Gastroesophageal sphincter (tissue), 3 donors: ENCODE measurements around the gene TCEAL8.

Experiments used
- EP300 ChIP-seq: sonication (generic); formaldehyde crosslinking; IDR thresholded peaks from one replicate; pipeline ENCODE4 v1.6.1; 2017; ENCODE audit warnings: antibody characterized with exemption, mild to moderate bottlenecking
- POLR2A ChIP-seq, 2 donors: fragments of 450-650 bp; IDR thresholded peaks; one replicate each; pipeline ENCODE4 v1.6.1; 2017; ENCODE audit warnings: antibody characterized with exemption in 2 of 2, mild to moderate bottlenecking in 2 of 2, moderate library complexity in 1 of 2
- POLR2AphosphoS5 ChIP-seq: sonication (generic); formaldehyde crosslinking; IDR thresholded peaks from one replicate; pipeline ENCODE4 v1.6.1; 2017; ENCODE audit warnings: antibody characterized with exemption
- TF ChIP-seq, protein P1 (sequence below), 4 experiments: fragments of 200-600 bp in 2 of 4; fragments of 450-650 bp in 2 of 4; sonication (generic) in 1 of 4; IDR thresholded peaks; one replicate each; pipeline ENCODE4 v1.5.1; 2017 to 2019; ENCODE audit warnings: antibody characterized with exemption in 4 of 4, mild to moderate bottlenecking in 2 of 4, moderate library complexity in 2 of 4

DNA sequence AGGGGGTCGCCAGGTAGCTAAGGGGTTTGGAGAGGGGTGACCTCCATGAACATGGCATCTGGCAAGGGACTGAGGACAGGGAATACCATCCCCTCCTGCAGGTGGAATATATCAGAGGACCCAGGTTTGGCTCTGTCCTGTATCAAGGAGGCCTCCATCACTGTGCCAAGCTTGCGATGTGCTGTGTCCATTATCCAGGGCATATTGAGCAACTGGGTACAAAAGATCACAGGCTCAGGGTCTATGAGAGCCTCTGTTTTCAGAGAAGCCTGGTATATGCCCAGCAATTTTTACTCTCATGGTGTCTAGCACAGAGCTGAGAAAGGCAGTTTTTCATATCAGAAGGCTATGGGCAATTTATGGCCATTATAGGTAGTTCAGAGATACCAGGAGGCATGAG is 38.2 kb upstream of the TCEAL8 start:
- TF ChIP-seq, protein P1, sequence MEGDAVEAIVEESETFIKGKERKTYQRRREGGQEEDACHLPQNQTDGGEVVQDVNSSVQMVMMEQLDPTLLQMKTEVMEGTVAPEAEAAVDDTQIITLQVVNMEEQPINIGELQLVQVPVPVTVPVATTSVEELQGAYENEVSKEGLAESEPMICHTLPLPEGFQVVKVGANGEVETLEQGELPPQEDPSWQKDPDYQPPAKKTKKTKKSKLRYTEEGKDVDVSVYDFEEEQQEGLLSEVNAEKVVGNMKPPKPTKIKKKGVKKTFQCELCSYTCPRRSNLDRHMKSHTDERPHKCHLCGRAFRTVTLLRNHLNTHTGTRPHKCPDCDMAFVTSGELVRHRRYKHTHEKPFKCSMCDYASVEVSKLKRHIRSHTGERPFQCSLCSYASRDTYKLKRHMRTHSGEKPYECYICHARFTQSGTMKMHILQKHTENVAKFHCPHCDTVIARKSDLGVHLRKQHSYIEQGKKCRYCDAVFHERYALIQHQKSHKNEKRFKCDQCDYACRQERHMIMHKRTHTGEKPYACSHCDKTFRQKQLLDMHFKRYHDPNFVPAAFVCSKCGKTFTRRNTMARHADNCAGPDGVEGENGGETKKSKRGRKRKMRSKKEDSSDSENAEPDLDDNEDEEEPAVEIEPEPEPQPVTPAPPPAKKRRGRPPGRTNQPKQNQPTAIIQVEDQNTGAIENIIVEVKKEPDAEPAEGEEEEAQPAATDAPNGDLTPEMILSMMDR (IDR thresholded peaks at IDR 0.05) = no peak
- TF ChIP-seq POLR2A (IDR thresholded peaks at IDR 0.05) (no peak), POLR2AphosphoS5 (no peak), EP300 (no peak)
